Fibroblast of mammary gland (primary cell): ENCODE results near the gene PRR3.

Experiments
- DNase-seq: peaks from one replicate; pipeline ENCODE4 v3.0.0-alpha.2; 2010; ENCODE audit warnings: low read depth
- H3K4me3 ChIP-seq: 2 replicates; pipeline ENCODE4 v1.5.1; 2011; ENCODE audit warnings: low read depth, mild to moderate bottlenecking, low read length, moderate library complexity; ENCODE audit not compliant: control insufficient read depth
- CTCF ChIP-seq: conservative IDR thresholded peaks from 2 replicates; pipeline ENCODE4 v1.5.1; 2011; ENCODE audit warnings: low read depth, low read length, inconsistent platforms; ENCODE audit not compliant: control insufficient read depth, insufficient read depth

Gene PRR3

GRCh38 chr6:30555816-30556065, 1.4 kb upstream of the PRR3 start:
- no peak for TF ChIP-seq CTCF
- no peak for DNase-seq

GRCh38 chr6:30556066-30556905, 809 bp upstream of the PRR3 start, which contains the start of gene GNL1:
Gene GNL1, minus strand, starts transcription at chr6:30556489. Its CDS starts 286 bp downstream, at chr6:30556203.
- no peak for TF ChIP-seq CTCF
- H3K4me3 ChIP-seq: peak within 1 kb of the TSS; percentile 98
- DNase-seq: peak; percentile 82

More at GRCh38 chr6:30555816-30556065, 1.4 kb upstream of the PRR3 start:
- H3K4me3 ChIP-seq: peak overlapping the region; percentile 98

- H3K4me3 ChIP-seq: peak overlapping the region; percentile 98
- TF ChIP-seq CTCF: no peak
- DNase-seq: no peak
These were observed 537 bp downstream of the PRR3 start for GRCh38 chr6:30557683-30557981.

- no peak for TF ChIP-seq CTCF
- no peak overlapping the region for H3K4me3 ChIP-seq
- no peak for DNase-seq
These were observed 3.8 kb downstream of the PRR3 start for GRCh38 chr6:30560930-30561329.

- no peak for TF ChIP-seq CTCF
These were observed 5.7 kb downstream of the PRR3 start for GRCh38 chr6:30562470-30563425.

GRCh38 chr6:30564114-30564513, 7.0 kb downstream of the PRR3 start:
- no peak for DNase-seq
- no peak for TF ChIP-seq CTCF
- no peak overlapping the region for H3K4me3 ChIP-seq

More at GRCh38 chr6:30562470-30563425, 5.7 kb downstream of the PRR3 start:
- no peak for DNase-seq
- H3K4me3 ChIP-seq: no peak overlapping the region
